ENCODE results near the gene GPAM. TPM values are rescaled to one million over a fixed set of nuclear protein-coding genes. Genes with fewer than 3 reads are reported as not detected.

The GPAM gene
- total RNA-seq, 1 donor from 2014 or later, result 15.4 TPM

DNA sequence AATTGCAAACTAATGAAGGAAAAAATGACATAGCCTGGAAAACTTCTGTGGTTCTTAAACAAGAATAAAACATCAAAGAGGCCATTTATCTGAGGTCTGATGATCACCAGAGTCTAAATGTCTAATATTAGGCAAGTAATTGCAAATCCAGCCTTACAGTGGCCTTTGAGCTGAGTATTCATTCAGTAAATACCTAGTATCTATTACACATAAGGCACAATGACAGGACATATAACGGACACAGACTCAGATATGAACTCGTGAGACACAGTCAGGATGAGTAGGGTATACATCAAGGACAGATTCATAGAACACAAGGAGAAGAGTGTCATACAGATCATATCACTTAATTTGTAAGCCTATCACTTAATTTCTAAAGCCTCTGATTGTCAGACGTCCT lies 16.8 kb downstream of the GPAM start:
- Mint-ChIP-seq H3K9me3 (ENCODE audit: unreplicated experiment) (no peaks in the 10 kb centered on the region), H3K4me1 (ENCODE audit: low read depth, unreplicated experiment) (no peaks in the 10 kb centered on the region), H3K27me3 (ENCODE audit: low read depth, unreplicated experiment) (no peaks in the 10 kb centered on the region), H3K27ac (ENCODE audit: unreplicated experiment) (no peak overlapping the region), H3K36me3 (ENCODE audit: low read depth, unreplicated experiment) (peaks cover 11% of the 10 kb centered on the region), H3K4me3 (ENCODE audit: unreplicated experiment) (no peak overlapping the region)
- Histone ChIP-seq H3K4me1 (ENCODE audit: insufficient read depth, low read length) (no peaks in the 10 kb centered on the region), H3K9ac (ENCODE audit: low read length) (no peak overlapping the region), H2AFZ (ENCODE audit: low read depth, low read length) (no peak overlapping the region), H3K4me3 (ENCODE audit: insufficient read depth, low read depth, low read length) (no peak overlapping the region), H3K9me3 (ENCODE audit: insufficient read depth, low read depth, low read length) (no peaks in the 10 kb centered on the region), H3K27ac (ENCODE audit: low read depth, low read length) (no peak overlapping the region), H3K79me2 (ENCODE audit: insufficient read depth, low read length) (no peaks in the 10 kb centered on the region), H3K27me3 (ENCODE audit: insufficient read depth, low read length) (no peaks in the 10 kb centered on the region), H4K20me1 (ENCODE audit: insufficient read depth, low read length) (no peaks in the 10 kb centered on the region), H3K36me3 (ENCODE audit: insufficient read depth, low read length) (peaks cover 20% of the 10 kb centered on the region), H3K4me2 (ENCODE audit: low read length) (no peak overlapping the region)
- no peak for FAIRE-seq
- TF ChIP-seq, protein P1, sequence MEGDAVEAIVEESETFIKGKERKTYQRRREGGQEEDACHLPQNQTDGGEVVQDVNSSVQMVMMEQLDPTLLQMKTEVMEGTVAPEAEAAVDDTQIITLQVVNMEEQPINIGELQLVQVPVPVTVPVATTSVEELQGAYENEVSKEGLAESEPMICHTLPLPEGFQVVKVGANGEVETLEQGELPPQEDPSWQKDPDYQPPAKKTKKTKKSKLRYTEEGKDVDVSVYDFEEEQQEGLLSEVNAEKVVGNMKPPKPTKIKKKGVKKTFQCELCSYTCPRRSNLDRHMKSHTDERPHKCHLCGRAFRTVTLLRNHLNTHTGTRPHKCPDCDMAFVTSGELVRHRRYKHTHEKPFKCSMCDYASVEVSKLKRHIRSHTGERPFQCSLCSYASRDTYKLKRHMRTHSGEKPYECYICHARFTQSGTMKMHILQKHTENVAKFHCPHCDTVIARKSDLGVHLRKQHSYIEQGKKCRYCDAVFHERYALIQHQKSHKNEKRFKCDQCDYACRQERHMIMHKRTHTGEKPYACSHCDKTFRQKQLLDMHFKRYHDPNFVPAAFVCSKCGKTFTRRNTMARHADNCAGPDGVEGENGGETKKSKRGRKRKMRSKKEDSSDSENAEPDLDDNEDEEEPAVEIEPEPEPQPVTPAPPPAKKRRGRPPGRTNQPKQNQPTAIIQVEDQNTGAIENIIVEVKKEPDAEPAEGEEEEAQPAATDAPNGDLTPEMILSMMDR (IDR thresholded peaks at IDR 0.05; ENCODE audit: insufficient read depth, low read depth, low read length), result no peak
- TF ChIP-seq EZH2 (IDR thresholded peaks at IDR 0.05; ENCODE audit: insufficient read depth, low read length), result no peak
- no peak for DNase-seq (ENCODE audit: low read depth)

GRCh38 chr10:112161757-112162518 lies 21.6 kb downstream of the GPAM start:
- no peaks in the 10 kb centered on the region for H3K79me2 ChIP-seq (ENCODE audit: insufficient read depth, low read length)
- H3K27me3 Mint-ChIP-seq (ENCODE audit: low read depth, unreplicated experiment), result no peaks in the 10 kb centered on the region
- no peak overlapping the region for H3K27ac Mint-ChIP-seq (ENCODE audit: unreplicated experiment)
- no peak overlapping the region for H3K4me2 ChIP-seq (ENCODE audit: low read length)
- peaks cover 45% of the 10 kb centered on the region for H3K36me3 ChIP-seq (ENCODE audit: insufficient read depth, low read length)
- no peaks in the 10 kb centered on the region for H4K20me1 ChIP-seq (ENCODE audit: insufficient read depth, low read length)
- H3K27ac ChIP-seq (ENCODE audit: low read depth, low read length), result no peak overlapping the region
- DNase-seq (ENCODE audit: low read depth) (no peak), FAIRE-seq (no peak)
- no peak overlapping the region for H2AFZ ChIP-seq (ENCODE audit: low read depth, low read length)
- no peak overlapping the region for H3K4me3 ChIP-seq (ENCODE audit: insufficient read depth, low read depth, low read length)
- H3K9me3 ChIP-seq (ENCODE audit: insufficient read depth, low read depth, low read length), result no peaks in the 10 kb centered on the region
- no peaks in the 10 kb centered on the region for H3K4me1 ChIP-seq (ENCODE audit: insufficient read depth, low read length)
- TF ChIP-seq, protein P1 (IDR thresholded peaks at IDR 0.05; ENCODE audit: insufficient read depth, low read depth, low read length), result no peak
- TF ChIP-seq EZH2 (IDR thresholded peaks at IDR 0.05; ENCODE audit: insufficient read depth, low read length), result no peak
- H3K4me3 Mint-ChIP-seq (ENCODE audit: unreplicated experiment), result no peak overlapping the region
- H3K27me3 ChIP-seq (ENCODE audit: insufficient read depth, low read length), result no peaks in the 10 kb centered on the region
- no peaks in the 10 kb centered on the region for H3K9me3 Mint-ChIP-seq (ENCODE audit: unreplicated experiment)
- peaks cover 11% of the 10 kb centered on the region for H3K36me3 Mint-ChIP-seq (ENCODE audit: low read depth, unreplicated experiment)
- no peaks in the 10 kb centered on the region for H3K4me1 Mint-ChIP-seq (ENCODE audit: low read depth, unreplicated experiment)
- no peak overlapping the region for H3K9ac ChIP-seq (ENCODE audit: low read length)

DNA sequence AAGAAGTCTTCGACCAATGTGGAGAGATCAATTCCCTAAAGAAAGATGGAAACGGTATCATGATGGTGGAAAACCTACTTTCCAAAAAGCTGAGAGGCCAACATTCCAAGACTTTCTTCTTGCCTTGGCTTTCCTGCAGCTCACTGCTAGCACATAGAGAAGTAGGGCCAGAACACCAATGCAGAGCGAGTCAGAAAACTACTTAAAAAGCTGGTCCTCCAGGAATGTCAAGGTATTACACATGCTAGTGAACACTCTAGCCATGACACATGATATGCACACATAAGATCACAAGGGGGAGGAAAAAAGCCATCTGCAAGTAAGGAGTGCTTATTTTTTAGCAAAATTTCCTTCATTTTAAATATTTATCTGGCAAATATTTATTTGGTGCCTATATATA lies 22.7 kb downstream of the GPAM start:
- H3K4me2 ChIP-seq (ENCODE audit: low read length), result no peak overlapping the region
- Mint-ChIP-seq H3K4me3 (ENCODE audit: unreplicated experiment) (no peak overlapping the region), H3K27me3 (ENCODE audit: low read depth, unreplicated experiment) (no peaks in the 10 kb centered on the region), H3K4me1 (ENCODE audit: low read depth, unreplicated experiment) (no peaks in the 10 kb centered on the region), H3K36me3 (ENCODE audit: low read depth, unreplicated experiment) (peaks cover 11% of the 10 kb centered on the region), H3K9me3 (ENCODE audit: unreplicated experiment) (no peaks in the 10 kb centered on the region), H3K27ac (ENCODE audit: unreplicated experiment) (no peak overlapping the region)
- H3K4me3 ChIP-seq (ENCODE audit: insufficient read depth, low read depth, low read length), result no peak overlapping the region
- H3K9ac ChIP-seq (ENCODE audit: low read length), result no peak overlapping the region
- FAIRE-seq (no peak), DNase-seq (ENCODE audit: low read depth) (no peak)
- H3K9me3 ChIP-seq (ENCODE audit: insufficient read depth, low read depth, low read length), result no peaks in the 10 kb centered on the region
- peaks cover 40% of the 10 kb centered on the region for H3K36me3 ChIP-seq (ENCODE audit: insufficient read depth, low read length)
- H3K4me1 ChIP-seq (ENCODE audit: insufficient read depth, low read length), result no peaks in the 10 kb centered on the region
- no peak overlapping the region for H3K27ac ChIP-seq (ENCODE audit: low read depth, low read length)
- no peak for TF ChIP-seq EZH2 (IDR thresholded peaks at IDR 0.05; ENCODE audit: insufficient read depth, low read length)
- TF ChIP-seq, protein P1 (IDR thresholded peaks at IDR 0.05; ENCODE audit: insufficient read depth, low read depth, low read length), result no peak
- no peaks in the 10 kb centered on the region for H3K79me2 ChIP-seq (ENCODE audit: insufficient read depth, low read length)
- H4K20me1 ChIP-seq (ENCODE audit: insufficient read depth, low read length), result no peaks in the 10 kb centered on the region
- H3K27me3 ChIP-seq (ENCODE audit: insufficient read depth, low read length), result no peaks in the 10 kb centered on the region
- no peak overlapping the region for H2AFZ ChIP-seq (ENCODE audit: low read depth, low read length)

All from astrocyte (in vitro differentiated cells and primary cell).